Kidney (tissue), 14 donors: ENCODE data around the gene RAD50. TPM values are rescaled to one million over a fixed set of nuclear protein-coding genes. Genes with fewer than 3 reads are reported as not detected.

Experiments
- DNase-seq, 5 donors: peaks; one replicate each; pipeline ENCODE4 v3.0.0-alpha.2; 2013 to 2020
- FAIRE-seq: peaks from 2 replicates; lab custom pipeline; 2012; peaks lifted over from hg19 to GRCh38; lab: Jason Lieb, UNC
- H3K27ac ChIP-seq, 2 donors: one replicate each; pipeline ENCODE4 v1.7.0; 2013; ENCODE audit warnings: low read depth in 2 of 2, low read length in 2 of 2, inconsistent platforms in 1 of 2
- H3K27me3 ChIP-seq: one replicate; pipeline ENCODE4 v1.7.1; 2013; ENCODE audit warnings: low read length, inconsistent platforms; ENCODE audit not compliant: control insufficient read depth, insufficient read depth
- H3K36me3 ChIP-seq, 3 donors: one replicate each; pipeline versions ENCODE4 v1.7.0 to v1.7.1; 2013; ENCODE audit warnings: low read length in 3 of 3, control low read depth in 1 of 3, inconsistent platforms in 1 of 3; ENCODE audit not compliant: insufficient read depth in 3 of 3, control insufficient read depth in 2 of 3
- H3K4me1 ChIP-seq, 3 donors: one replicate each; pipeline versions ENCODE4 v1.7.0 to v1.7.1; 2013; ENCODE audit warnings: low read length in 3 of 3, inconsistent platforms in 1 of 3, low read depth in 1 of 3; ENCODE audit not compliant: control insufficient read depth in 2 of 3, insufficient read depth in 2 of 3
- H3K4me3 ChIP-seq, 3 donors: one replicate each; pipeline versions ENCODE4 v1.7.0 to v1.8.1; 2013; ENCODE audit warnings: low read length in 3 of 3, control low read depth in 1 of 3, inconsistent platforms in 1 of 3
- H3K9ac ChIP-seq, 3 donors: one replicate each; pipeline versions ENCODE4 v1.7.0 to v1.7.1; 2013; ENCODE audit warnings: low read length in 3 of 3, control low read depth in 1 of 3, inconsistent platforms in 1 of 3
- H3K9me3 ChIP-seq, 3 donors: one replicate each; pipeline versions ENCODE4 v1.7.0 to v1.7.1; 2013; ENCODE audit warnings: low read length in 3 of 3, control low read depth in 1 of 3, inconsistent platforms in 1 of 3; ENCODE audit not compliant: control insufficient read depth in 2 of 3, insufficient read depth in 1 of 3
- CTCF ChIP-seq: IDR thresholded peaks from 3 replicates; pipeline ENCODE4 v1.5.1; 2012; ENCODE audit warnings: mild to moderate bottlenecking, moderate library complexity, borderline replicate concordance; ENCODE audit not compliant: insufficient read depth; ENCODE audit errors: extremely low read depth
- intact Hi-C: fragments of 100-400 bp; cut with DNase I; formaldehyde crosslinking; loops from one replicate; pipeline ENCODE4 v1.11.1; 2022
- polyA plus RNA-seq: library from polyadenylated mRNA; stranded (reverse); fragments of 350-450 nt; fragmentation: Illumina TruSeq; extraction: RNeasy Lipid Tissue Mini Kit (QIAGEN cat#74804); gene quantifications from one replicate; pipeline ENCODE4 v1.2.3, GENCODE V29; 2014; ENCODE audit warnings: low read depth, low replicate concordance; ENCODE audit not compliant: insufficient read depth
- total RNA-seq: library from RNA; stranded (reverse); fragmentation: NEBNext Ultra II Directional; extraction: Animal tissue kit (Norgen Biotek cat#: 25700); gene quantifications from one replicate; pipeline ENCODE4 v1.2.1, GENCODE V29; 2021
- donor health status: control.
- donor health status: control.
- donor health status: control.
- donor health status: control.
- donor health status: control.
- donor health status: DM: yes; HTN: yes; CAD: no.
- donor health status: Normal renal cell carcinoma (clear cell type).

The RAD50 gene
- total and polyA plus RNA-seq, 2 donors from 2014 or later = 12.6 to 36.4 TPM

GRCh38 chr5:132635873-132636272 lies 79.1 kb downstream of the RAD50 start:
- H3K27ac ChIP-seq = no peak overlapping the region
- FAIRE-seq (no peak), DNase-seq (no peak)
- TF ChIP-seq CTCF = no peak
- H3K9me3 ChIP-seq = no peaks in the 10 kb centered on the region
- peaks cover 0 to 32% (median 19%) of the 10 kb centered on the region in 3 donors for H3K36me3 ChIP-seq
- H3K27me3 ChIP-seq = no peaks in the 10 kb centered on the region
- no peak overlapping the region for H3K4me3 ChIP-seq
- intact Hi-C loops = no loop called here
- H3K9ac ChIP-seq = no peak overlapping the region
- no peaks in the 10 kb centered on the region for H3K4me1 ChIP-seq

GRCh38 chr5:132637241-132637640 lies 80.5 kb downstream of the RAD50 start:
- Histone ChIP-seq H3K27me3 (no peaks in the 10 kb centered on the region), H3K4me1 (no peaks in the 10 kb centered on the region), H3K4me3 (no peak overlapping the region), H3K9ac (no peak overlapping the region), H3K27ac (no peak overlapping the region), H3K36me3 (peaks cover 0 to 46% (median 23%) of the 10 kb centered on the region in 3 donors), H3K9me3 (no peaks in the 10 kb centered on the region)
- intact Hi-C loops = no loop called here
- no peak for DNase-seq
- TF ChIP-seq CTCF = no peak
- FAIRE-seq = no peak

- no peak for FAIRE-seq
- Histone ChIP-seq H3K9ac (no peak overlapping the region), H3K36me3 (peaks cover 0 to 54% (median 28%) of the 10 kb centered on the region in 3 donors), H3K4me3 (no peak overlapping the region), H3K4me1 (no peaks in the 10 kb centered on the region), H3K27ac (no peak overlapping the region), H3K27me3 (no peaks in the 10 kb centered on the region), H3K9me3 (no peaks in the 10 kb centered on the region)
- DNase-seq = no peak
- intact Hi-C loops = no loop called here
- TF ChIP-seq CTCF = no peak
These were observed 82.9 kb downstream of the RAD50 start for GRCh38 chr5:132639706-132640130.

- no peak for FAIRE-seq
- H3K9ac ChIP-seq = no peak overlapping the region
- TF ChIP-seq CTCF = no peak
- no peak for DNase-seq
- H3K27me3 ChIP-seq = no peaks in the 10 kb centered on the region
- intact Hi-C loops = no loop called here
- H3K36me3 ChIP-seq = peaks cover 0 to 54% (median 28%) of the 10 kb centered on the region in 3 donors
- H3K4me3 ChIP-seq = no peak overlapping the region
- no peaks in the 10 kb centered on the region for H3K9me3 ChIP-seq
- H3K4me1 ChIP-seq = no peaks in the 10 kb centered on the region
- no peak overlapping the region for H3K27ac ChIP-seq
These were observed 83.8 kb downstream of the RAD50 start for GRCh38 chr5:132640613-132641012.
